GM12891 (cell line): ENCODE data around the gene LMAN2L.

Experiments used
- PAX5 ChIP-seq: IDR thresholded peaks from 2 replicates; pipeline ENCODE4 v1.6.1; 2011; ENCODE audit warnings: low read length, moderate library complexity, mild to moderate bottlenecking; ENCODE audit not compliant: insufficient read depth, severe bottlenecking
- POLR2A ChIP-seq: IDR thresholded peaks from 2 replicates; pipeline ENCODE4 v1.6.1; 2011; ENCODE audit warnings: low read depth, low read length, control low read depth
- POLR2AphosphoS5 ChIP-seq: IDR thresholded peaks from 2 replicates; pipeline ENCODE4 v1.6.1; 2011; ENCODE audit warnings: low read depth, low read length, control low read depth
- POU2F2 ChIP-seq: IDR thresholded peaks from 2 replicates; pipeline ENCODE4 v1.6.1; 2011; ENCODE audit warnings: low read depth, mild to moderate bottlenecking, control low read depth, low read length, moderate library complexity

DNA sequence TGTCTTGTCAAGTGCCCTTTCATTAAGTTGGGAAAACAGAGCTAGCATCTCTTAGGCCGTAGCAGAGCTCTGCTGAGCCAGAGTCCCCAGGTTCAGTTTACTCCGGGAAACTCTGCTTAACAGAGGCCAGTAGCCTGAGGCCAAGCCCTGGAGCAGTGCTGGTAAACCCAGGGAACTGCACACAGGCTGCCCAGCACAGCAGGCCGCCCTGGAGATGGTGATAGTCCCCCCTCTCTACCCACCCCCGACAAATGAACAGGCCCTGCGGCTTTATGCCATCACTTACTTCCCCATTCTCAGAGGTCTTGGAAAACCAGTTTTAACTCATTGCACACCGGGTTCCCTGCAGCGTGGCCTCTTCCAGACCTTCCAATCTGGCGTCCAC lies 24.4 kb upstream of the LMAN2L start:
- TF ChIP-seq POU2F2 (no peak), POLR2A (no peak), PAX5 (no peak), POLR2AphosphoS5 (no peak)
